GM18499 (cell line): ENCODE results near the gene FRAT1.
A peak's percentile ranks its signal among the peaks of the same experiment; 100 is the strongest.

Experiments
- ATAC-seq: cut with Tn5 transposase; IDR thresholded peaks from one replicate; pipeline ENCODE4 v1.9.1; 2021; ENCODE audit warnings: moderate number of reproducible peaks; ENCODE audit not compliant: insufficient read depth, unreplicated experiment

Gene FRAT1

DNA sequence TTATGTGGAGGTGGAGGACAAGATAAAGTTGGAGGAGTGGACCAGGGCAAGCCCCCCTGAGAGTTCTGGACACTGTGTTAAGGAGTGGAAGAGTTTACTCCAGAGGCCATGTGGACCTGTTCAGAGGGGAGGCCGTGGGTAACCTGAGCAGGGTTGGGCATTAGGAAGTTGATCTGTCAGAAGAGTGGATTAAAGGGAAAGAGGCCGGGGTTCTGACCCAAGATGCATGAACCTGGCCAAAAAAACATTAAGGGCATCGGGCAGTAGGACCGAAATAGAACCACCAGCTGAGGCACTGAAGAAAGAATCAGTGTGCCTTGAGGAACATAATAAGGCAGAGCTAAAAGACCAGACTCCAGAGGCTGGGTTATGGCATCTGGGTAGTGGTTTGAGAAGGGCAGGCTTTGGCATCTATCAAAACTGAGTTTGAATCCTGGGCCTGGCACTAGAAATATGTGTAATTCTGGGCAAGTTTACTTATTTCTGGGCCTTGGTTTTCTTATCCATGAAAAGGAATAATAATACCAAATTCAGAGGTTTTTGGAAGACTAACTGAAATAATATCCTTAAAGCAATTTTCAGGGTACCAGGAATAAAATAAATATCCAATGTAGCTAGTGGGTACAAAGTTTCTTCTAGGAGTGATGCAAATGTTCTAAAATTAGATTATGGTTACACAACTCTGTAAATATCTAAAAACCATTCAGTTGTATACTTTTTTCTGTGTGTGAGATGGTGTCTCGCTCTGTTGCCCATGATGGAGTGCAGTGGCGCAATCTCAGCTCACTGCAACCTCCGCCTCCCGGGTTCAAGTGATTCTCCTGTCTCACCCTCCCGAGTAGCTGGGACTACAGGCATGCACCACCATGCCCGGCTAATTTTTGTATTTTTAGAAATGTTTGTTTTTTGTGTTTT is 10.9 kb upstream of the FRAT1 start:
- ATAC-seq: no peak

DNA sequence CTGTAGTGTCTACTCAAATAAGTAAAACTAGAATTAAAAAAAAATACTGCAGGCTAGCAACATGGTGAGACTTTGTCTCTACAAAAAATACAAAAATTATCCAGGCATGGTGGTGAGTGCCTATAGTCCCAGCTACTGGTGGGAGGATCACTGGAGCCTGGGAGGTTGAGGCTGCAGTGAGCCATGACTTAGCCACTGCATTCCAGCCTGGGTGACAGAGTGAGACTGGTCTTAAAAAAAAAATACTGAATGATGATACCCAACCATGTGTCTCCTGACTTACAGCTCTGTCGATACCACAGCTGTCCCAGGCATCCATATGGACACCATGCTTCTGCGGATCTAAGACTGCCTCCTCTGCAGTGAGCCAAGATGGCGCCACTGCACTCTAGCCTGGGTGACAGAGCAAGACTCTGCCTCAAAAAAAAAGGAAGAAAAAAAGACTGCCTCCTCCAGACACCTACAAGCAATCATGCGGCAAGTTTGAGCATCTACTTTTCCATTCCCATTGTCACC is 7.9 kb upstream of the FRAT1 start:
- ATAC-seq: no peak

DNA sequence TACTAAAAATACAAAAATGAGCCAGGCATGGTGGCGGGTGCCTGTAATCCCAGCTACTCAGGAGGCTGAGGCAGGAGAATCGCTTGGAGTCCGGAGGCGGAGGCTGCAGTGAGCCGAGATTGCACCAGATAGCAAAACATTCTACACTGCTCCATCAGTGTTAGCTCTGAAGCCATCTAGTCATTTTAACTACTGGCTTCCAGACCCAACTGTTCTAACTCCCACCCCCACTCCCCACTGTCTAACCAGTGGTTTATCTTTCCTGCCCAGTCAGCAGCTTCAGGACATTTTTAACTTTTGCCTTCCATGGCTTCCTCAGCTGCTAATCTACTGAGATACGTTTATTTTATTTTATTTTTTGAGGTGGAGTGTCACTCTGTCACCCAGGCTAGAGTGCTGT is 6.2 kb upstream of the FRAT1 start:
- no peak for ATAC-seq

DNA sequence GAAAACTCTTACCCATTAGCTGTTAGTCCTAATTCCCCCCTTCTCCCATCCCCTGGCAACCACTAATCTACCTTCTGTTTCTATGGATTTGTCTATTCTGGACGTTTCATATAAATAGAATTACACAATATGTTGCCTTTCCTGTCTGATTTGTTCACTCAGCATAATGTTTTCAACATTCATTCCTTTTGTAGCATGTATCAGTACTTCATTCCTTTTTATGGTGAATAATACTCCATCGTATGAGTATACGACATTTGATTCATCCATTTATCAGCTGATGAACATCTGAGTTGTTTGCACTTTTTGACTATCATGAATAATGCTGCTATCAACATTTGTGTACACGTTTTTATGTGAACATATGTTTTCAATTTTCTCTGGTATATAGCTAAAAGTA is 4.4 kb upstream of the FRAT1 start:
- no peak for ATAC-seq

DNA sequence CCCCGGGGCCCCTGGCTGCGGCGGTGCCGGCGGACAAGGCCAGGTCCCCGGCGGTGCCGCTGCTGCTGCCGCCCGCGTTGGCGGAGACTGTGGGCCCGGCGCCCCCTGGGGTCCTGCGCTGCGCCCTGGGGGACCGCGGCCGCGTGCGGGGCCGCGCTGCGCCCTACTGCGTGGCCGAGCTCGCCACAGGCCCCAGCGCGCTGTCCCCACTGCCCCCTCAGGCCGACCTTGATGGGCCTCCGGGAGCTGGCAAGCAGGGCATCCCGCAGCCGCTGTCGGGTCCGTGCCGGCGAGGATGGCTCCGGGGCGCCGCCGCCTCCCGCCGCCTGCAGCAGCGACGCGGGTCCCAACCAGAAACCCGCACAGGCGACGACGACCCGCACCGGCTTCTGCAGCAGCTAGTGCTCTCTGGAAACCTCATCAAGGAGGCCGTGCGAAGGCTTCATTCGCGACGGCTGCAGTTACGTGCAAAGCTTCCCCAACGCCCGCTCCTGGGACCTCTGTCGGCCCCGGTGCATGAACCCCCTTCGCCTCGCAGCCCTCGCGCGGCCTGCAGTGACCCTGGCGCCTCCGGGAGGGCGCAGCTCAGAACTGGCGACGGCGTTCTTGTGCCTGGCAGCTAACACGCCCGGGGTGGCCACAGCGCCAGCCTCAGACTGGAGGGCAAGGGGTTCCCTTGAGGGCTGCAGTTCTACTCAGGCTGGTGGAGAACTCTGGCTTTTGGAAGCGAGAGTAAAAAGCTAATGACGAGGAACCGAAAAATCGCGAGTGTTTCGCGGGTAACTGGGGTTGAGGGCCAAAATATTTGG is 804 bp downstream of the FRAT1 start:
- peak; percentile 5 for ATAC-seq

DNA sequence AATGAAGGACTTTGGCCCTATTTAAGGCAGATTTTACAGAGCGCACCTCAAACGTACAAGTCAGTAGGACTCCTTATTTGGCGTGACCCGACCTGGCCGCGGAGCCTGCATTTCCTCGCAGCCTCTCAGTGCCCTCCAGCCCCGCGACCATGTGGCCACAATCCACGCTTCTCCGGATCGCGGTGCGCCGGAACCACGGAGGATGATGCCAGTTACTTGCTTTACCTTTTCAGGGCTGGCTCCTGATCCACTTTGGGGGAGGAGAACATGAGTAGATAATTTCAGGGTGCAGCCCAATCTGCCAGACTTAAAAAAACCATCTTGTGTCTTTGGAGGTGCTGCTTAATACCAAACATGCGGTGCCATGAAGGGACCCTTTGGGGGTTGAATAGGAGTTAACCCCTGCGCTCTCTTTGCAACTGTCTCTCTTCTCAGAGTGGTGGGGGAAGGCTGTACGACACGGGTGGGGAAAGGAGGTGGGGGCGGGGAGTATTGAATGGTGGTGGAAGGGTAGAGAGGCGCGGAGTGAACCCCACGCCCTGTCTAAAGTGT is 1.5 kb downstream of the FRAT1 start:
- ATAC-seq: no peak

DNA sequence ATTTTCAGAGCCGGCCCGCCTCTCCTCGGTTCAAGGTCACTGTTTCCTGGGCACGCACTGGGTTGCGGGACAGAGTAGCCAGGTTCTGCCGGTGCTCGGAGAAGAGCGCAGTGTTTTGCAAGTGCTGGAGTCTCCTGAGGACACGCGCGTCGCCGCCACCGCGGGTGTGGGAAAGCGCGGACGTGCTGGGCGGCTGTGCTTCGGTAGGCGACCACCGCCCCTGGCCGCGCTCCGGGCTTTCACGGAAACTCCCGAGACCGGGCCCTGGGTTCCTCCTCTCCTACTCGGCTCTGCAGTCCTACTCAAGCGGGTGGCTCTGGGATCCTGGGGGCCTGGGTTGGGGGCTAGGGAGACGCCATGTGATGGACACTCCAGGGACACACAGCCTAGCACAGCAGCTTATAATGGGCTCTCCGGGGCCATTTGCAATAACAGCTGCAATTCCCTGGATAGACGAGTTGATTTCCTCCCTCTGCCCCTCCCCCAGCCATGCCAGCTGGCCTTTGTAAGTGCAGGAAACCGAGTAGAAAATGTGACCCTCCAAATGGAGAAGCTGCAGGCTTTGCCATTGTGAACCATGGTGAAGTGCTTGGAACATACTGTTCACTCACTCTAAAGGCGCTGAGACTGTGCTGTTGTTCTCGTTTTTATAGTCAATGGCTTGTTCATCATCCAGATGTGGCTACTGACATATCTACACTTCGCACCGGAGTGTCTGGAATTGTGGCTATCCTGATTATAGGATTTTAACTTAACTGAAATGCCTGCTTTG is 2.1 kb downstream of the FRAT1 start:
- no peak for ATAC-seq

DNA sequence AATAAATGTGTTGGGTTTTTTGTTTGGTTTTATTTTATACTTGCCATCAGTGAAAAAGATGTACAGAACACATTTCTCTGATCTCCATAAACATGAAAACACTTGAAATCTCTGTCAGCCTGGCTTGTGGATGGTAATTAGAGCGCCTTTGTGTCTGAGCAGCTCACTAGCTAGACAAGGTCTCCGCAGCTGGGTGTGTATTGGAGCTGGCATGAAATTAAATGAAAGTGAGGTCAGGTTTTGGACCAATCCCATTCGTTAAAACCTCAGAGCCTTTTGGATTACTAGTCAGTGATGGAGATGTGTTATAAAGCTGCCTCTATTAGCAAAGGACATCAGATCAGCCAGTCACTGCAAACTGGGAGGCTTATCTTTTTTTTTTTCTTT is 2.7 kb downstream of the FRAT1 start:
- no peak for ATAC-seq

DNA sequence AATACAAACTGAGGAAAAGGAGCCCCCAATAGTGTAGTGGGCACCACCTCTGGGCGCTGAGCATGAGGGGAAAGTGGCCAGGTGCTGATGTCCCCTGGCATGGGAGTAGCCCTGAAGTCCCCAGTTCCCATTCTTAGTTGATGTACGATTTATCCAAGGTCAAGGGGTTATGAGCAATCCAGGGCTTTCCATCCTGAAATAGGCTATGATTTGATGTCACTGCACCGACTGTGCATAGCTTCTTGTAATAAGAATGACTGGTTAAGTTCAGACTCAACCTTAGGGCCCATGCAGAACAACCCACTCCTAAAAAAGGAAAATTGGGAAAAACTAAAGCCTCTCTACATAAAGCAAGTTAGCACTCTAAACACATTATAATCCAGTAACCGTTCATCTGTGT is 4.4 kb downstream of the FRAT1 start:
- no peak for ATAC-seq

DNA sequence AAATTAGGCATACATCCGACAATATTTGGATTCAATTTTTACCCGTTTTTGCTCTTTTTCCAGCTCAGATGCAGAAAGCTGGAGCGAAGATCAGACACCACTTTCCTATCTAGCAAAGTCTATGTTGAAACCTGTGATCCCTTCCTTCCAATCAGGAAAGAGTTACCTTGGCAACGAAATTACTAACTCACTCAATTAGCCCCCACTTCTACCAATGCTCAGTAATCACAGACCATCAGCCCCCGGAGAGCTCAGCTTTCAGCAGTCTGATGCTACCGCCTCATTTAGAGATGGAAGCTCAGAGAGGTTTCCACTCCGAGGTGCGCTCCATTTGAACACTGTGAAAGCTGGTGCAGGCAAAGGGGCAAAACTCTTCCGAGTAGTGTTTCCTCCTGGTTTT is 6.7 kb downstream of the FRAT1 start:
- no peak for ATAC-seq

DNA sequence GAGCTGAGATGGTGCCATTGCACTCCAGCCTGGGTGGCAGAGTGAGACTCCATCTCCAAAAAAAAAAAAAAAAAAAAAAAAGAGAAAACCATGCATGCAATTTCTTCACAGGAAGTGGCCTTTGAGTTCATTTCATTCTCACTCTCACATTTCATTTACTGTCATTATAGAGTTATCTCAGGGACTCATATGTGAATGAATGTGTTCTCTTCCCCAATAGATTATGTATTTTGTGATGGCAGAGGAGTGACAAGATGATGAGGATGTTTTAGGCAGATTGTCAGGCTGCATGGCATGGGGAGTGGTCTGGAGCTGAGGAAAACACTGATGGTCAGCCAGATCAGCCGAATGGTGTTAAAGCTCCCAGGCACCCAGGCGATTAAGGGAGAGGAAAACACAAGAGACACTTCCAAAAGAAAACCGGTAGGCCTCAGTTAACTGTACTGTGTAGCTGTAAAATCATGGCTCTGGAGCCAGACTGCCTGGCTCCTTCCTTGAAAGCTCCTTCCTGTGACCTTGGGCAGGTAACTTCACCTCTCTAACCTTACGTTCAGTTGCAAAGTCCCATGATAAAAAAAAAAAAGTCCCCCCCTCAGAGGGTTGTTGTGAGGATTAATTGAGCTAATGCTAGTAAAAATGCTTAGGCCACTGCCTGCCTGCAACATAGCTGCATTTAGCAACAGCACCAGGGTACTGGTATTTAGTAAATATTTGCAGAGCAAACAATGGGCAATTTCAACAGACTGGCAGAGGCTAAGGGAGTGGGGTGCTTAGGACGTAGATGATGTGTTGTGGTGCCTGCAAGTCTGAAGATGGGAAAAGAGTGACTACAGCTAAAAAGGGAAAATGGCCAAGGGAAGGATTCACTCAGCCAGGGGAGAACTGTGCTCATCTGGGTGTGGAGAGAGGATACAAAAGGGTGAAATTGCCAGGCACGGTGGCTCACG is 8.6 kb downstream of the FRAT1 start:
- no peak for ATAC-seq

DNA sequence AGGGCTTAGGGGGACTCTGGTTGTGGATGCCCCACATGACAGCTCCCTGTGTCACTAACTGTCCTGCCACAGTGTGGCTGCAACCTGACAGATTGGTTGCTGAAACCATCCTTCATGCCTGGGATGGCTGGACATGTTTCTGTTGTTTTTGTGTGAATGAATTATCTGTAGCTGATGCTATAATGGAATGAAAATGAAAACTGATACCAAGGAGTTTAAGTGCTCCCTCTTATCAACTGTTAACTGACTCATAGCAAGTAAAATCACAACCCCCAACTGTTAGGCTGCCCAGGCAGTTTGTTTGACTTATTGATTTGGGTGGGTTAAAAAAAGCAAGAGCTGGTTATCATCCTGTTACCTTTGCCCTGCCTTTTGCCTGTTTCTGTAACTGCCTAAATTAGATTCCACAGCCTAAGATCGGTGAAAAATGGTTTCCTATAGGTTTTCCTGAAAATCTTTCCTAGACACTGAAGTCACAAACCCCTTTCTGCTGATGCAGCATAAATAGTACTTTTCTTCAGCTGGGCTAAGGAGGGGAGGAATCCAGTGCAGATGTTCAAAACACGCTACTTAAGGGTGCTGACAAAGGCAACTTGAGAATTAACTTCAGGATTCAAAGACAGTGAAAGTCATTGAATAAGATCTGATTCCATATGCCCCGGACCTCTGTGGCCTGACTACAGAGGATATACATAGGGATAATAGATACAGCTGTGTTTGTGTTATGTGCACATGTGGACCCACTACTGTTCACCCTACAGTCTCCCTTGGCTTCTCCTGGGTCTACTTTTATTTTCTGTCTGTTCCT is 9.8 kb downstream of the FRAT1 start:
- no peak for ATAC-seq

DNA sequence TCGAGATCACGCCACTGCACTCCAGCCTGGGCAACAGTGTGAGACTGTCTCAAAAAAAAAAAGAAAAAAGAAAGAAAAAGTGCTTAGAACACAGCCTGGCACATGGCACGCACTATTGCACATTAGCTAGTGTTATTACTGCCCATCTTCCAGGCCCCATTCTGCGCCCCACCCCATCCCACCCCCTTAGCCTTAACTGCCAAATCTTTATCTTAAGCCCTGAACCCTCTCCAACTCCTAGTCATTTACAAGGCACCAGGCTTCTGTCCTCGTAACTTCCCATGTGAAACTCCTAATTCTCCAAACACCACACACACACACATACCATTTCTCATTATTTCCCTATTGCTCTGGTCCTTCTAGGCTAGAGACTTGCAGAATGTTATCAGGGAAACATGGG is 10.7 kb downstream of the FRAT1 start:
- no peak for ATAC-seq

DNA sequence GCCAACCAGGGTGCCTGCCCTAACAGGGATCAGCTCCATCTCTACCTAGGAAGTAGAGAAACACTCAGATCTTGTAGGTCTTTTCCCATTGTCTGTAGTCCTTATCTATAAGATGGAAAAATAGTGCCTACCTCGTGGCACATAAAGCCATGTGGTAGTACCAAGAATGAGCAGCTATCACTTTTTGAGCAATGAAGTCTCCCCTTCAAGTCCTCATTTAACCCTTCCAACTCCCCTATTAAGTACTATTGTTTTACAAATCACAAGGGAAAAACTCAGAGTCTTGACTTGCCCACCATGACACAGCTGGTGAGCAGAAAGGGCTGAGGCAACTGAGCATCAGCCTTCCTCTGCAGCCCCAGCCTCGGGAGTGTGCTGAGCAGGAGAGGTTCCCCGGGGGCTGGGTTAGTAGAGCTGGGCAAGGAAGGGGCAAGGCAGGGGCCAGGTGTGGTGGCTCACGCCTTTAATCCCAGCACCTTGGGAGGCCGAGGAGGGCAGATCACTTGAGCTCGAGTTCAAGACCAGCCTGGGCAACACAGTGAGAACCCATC is 12.2 kb downstream of the FRAT1 start:
- no peak for ATAC-seq

DNA sequence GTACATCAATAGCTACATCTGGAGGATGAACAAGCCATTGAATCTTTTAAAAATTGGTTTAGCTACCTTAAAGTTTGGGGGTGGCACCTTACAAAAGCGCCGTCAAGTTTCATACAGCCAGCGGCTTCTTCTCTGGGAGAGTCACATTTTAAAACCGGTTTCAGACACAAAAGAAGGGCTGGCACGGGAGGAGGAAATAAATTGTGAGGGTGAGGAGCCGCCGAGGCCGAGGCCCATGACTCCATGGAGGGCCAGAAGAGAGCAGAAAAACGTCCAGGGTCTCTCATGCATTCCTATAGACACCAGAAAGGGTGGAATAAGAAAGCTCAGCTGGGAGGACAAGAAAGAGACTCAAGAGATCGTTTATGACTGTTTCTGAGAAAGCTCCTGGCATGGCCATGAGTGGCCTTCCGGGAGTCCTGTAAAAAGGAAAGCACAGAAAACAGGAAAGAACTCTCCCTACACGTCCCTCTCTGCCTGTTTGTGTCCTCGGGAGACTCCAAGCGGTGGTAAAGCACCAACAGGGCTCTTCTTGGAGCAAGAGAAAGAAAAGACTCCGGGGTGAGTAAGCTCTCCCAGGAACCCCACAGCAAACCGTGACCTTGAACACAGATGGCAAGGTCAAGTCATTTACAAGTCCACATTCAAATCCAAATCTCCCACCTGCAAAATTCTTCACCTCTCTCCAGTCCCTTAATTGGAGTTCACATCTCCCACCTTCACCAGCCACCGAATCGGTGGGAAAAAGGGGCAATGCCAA is 13.7 kb downstream of the FRAT1 start:
- no peak for ATAC-seq

DNA sequence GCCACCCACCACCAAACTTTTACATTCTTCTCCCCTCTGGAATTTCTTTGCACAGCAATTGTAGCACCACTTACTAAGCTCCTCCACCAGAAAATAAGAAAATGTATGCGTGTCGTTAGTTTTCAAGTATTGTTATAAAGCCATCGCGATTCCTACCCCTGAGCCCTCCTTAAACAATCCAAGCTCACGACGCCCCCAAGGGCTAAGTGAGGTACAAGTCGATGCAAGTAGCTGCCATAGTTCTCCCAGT is 14.2 kb downstream of the FRAT1 start:
- no peak for ATAC-seq

DNA sequence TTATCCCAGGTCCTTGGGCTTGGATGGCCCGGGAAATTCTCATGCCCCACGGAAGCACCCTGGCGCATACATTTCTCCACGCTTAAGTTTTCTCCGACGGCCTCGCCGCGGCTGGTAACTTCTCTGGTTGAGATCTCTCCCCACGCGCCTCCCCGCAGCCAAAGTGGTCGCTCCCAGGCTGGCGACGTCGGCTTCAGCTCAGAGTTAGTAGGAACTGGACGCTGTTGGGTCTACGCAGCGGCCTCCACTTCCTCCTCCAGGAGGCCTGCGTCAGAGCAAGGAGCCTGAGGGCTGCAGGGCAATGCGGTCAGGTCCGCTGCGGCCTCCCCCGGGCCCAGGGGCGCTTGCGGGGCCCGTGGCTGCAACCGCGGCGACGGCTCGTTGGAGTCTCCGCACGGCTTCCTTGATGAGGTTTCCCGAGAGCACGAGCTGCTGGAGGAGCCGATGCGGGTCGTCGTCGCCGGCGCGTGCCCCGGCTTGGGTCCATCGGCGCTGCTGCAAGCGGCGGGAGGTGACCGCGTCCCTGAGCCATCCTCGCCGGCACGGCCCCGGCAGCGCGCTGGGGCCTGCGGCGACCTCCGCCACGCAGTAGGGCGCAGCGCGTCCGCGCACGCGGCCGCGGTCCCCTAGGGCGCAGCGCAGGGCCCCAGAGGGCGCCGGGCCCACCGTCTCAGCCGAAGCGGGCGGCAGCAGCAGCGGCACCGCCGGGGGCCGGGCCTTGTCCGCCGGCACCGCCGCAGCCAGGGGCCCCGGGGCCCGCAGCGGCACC is 14.7 kb downstream of the FRAT1 start:
- ATAC-seq: no peak
